Activated T-cell treated with anti-CD3 and anti-CD28 coated beads for 1 hour (primary cell): ENCODE results near the gene TGM3.

ENCODE experiments used
- DNase-seq: peaks from one replicate; pipeline ENCODE4 v3.0.0-alpha.2; 2020; ENCODE audit warnings: low read depth

TGM3 gene

DNA sequence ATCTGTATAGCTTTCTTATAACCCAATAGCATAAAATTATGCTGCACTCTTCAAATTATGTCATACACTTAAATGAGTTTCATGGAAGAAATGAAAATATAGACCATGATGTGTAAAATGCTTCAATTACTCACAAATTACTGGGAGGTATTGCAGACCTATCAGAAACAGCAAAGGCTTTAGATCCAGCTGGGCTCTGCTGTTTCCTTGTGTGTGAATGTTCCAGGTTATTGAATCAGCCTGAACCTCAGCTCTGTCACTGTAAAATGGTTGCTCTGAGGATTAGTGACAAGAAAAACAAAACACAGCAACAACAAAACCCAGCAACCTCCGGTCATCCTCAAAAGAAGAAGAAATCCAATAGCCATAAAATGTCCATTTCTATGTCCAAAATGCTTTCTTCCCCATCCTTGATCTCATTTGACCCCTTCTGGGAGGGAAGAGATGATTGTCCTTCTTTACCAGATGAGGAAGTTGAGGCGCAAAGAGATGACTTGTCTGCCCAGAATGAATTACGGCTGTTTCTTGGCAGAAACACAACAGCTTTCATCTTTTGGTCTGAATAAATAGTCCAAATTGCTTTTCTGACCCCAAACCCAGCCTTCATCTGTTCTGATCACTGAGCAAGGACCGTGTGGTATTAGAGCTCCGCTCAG, 42.7 kb downstream of the TGM3 start:
- DNase-seq, result no peak

DNA sequence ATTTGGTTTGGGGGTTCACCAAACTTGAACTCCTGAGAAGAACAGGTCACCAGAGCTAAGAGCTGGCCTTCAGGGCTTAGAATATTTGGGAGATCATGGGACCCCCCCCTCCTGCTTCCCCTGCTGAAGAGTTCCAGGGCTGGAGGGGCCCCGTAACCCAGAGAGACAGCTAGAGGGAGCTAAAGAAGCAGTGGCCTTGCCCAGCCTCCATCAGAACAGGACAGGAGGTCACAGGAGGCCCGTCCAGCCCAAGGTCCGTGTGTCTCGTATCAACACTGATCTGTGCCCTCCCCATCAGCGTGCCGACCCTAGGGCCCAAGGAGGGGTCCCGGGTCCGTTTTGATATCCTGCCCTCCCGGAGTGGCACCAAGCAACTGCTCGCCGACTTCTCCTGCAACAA, 44.3 kb downstream of the TGM3 start:
- no peak for DNase-seq

DNA sequence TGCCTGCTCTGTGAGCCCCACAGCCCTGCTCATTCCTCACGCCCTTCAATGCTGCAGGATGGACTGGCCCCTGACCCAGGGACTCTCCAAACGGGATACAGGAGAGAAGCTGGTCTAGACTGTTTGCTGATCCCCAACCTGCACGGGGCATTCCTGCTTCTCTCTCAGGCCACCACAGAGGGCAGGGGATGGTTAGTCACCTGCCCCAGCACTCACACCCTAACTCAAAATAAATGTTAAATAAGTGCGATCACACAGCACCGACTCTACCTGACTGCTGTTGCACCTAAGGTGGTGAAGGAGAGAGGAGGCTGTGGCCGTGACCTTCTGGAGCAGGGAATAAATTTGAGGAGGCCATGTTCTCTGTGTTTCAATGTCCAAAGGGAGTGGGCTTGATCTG, 45.0 kb downstream of the TGM3 start:
- DNase-seq, result no peak

DNA sequence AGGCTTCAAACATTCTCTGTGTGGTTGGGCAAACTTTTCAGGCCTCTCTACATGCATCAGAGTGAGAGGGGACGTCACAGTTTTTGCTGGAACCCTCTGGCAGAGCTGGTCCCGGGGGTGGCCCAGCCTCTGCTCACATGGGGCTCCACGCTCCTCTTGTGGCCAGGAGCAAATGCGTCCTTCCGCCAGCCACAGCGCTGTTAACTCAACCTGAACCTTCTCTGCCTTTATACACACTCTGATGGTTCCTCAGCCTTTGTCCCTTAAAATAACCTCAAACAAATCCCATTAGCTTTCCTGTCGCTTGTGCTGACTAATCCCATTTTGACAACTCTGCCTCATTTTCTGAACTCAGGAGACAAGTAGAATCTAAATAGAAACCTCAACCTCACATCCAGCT, 45.5 kb downstream of the TGM3 start:
- no peak for DNase-seq

DNA sequence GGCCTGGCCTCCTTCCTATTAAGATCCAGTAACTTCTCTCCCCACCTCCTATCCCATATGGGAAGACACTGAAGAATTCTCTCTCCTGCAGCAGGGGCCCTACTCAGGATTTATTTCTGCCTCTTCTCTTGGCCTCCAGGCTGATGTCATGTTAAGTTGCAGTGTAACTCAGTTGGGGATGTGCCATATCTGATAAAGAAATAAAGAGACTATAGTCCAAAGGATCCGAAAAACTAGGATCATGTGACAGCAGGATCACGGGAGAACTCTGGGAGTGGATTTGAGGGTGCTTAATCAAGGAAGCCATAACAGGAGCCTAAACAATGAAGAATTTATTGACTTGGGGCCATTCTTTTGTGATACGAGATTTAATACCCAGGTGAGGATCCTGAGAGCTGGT, 46.4 kb downstream of the TGM3 start:
- DNase-seq, result no peak

DNA sequence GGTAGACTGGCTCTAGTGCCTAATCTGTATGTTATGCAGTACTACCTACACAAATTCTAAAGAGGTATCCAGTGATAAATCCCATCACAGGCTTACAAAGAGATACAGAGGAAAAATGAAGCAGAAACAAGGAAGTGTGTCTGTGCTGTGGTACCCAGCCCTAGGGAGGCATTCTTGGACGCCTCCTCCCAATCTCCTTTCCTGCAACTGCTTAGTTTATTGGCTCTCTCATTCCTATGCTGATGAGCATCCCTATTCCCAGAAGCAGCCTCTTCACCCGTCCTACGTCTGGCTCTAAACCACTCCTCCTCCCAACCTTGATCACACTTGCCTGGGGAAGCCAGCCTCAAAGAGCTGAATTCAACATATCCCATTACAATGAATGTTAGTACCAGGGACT, 50.4 kb downstream of the TGM3 start:
- no peak for DNase-seq

DNA sequence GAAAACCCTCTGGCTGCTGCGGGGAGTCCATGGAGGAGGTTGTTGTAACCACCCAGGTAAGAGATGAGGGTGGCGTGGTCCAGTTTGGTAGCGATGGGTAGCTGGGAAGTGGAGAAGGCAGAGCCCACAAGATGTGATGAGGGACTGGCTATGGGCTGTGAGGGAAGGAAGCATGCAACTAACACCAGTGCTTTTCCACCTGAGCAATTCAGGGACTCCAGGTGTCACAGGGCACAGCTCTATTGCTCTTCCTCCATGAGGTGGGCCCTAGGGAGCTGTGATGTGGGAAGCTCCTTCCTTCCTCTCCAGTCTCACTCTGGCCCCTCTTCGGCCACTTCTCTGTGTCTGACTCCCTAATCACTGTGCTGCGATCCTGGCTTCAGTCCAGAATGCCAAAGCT, 52.5 kb downstream of the TGM3 start:
- no peak for DNase-seq

DNA sequence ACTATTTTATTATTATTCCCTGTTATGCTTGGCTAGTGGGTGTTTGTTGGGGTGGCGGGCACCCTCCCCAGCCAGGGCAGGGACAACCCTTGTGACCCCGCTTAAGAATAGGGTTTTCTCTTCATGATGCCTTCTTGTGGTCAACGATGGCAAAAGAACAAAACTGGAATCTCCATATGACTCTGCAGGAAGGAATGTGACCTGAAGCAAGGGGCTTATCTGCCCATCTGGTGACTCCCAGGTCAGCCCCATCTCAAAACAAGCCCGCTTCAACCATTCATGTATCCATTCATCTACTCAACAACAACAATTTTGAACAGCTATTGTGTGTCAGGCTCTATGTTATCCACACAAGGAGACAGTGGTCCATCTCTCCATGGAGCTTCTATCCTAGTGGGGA, 54.0 kb downstream of the TGM3 start:
- DNase-seq, result no peak

DNA sequence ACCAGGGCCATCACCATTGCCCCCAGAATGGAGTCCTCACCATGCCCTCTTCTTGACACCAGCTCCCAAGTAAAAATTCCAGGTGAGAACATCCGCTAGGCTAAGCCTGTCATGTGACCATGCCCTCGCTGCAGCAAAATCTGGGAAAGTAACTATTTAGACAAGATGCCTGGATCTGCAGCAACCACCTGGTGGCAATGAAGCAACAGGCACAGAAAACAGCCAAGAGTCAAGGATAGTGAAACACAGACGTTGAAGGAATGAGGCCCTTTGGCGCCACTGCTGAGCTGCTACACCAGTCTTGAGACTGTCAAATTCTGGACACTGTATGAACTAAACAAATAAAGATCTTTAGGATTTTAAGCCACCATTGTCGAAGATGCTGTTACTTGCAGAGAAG, 54.8 kb downstream of the TGM3 start:
- no peak for DNase-seq

DNA sequence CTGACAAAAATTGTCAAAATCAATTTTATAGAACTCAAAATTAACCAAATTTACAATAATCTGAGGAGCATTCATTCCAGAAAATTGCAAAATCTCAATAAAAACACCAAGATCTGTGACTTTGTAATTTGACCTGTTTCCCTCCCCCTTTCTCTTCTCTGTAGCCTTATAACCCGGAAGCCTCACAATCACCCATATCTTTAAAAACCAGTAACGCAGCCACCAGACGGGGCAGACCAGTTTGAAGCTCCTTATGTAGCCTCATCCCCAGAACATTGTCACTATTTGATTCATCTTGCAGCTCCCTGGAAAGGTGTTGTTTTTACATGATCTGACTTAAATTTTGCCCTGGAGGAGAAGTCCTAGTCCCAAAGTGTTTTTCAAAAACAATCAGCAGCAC, 57.4 kb downstream of the TGM3 start:
- no peak for DNase-seq

DNA sequence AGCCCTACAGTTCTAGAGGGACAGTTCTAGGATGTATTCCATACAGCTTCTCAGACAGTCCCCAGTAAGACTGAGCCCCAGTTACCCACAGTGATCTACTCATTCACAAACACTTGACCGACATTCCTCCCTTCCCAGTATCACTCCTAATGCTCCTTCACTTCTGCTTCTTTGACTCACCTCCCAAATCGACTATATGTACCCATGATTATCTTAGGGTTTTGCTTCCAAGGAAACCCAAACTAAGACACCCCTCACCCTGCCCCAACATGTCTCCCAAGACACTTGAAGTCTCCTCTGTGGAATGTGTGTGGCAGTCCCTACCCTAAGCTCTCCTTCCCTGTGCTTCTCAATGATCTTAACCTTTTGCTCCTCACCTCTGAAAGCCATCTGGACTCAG, 61.3 kb downstream of the TGM3 start:
- DNase-seq, result no peak

DNA sequence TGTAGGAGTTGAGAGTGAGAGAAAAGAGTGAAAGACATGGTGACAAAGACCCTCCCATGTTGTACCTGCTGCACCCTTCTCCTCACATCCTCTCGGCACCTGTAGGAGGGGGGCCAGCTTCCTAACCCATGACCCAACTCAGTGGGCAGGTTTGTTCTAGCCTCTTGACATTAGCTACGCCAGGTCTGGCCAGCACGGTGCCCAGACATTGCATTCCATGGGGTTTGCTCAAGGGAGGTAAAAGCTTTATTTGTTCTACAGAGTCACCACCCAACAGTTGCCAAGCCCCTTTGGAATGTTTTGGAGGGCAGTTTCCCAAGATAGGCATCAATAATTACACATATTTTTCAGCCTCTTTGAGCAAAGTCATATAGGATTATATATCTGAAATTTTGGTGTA, 62.2 kb downstream of the TGM3 start:
- DNase-seq, result no peak

DNA sequence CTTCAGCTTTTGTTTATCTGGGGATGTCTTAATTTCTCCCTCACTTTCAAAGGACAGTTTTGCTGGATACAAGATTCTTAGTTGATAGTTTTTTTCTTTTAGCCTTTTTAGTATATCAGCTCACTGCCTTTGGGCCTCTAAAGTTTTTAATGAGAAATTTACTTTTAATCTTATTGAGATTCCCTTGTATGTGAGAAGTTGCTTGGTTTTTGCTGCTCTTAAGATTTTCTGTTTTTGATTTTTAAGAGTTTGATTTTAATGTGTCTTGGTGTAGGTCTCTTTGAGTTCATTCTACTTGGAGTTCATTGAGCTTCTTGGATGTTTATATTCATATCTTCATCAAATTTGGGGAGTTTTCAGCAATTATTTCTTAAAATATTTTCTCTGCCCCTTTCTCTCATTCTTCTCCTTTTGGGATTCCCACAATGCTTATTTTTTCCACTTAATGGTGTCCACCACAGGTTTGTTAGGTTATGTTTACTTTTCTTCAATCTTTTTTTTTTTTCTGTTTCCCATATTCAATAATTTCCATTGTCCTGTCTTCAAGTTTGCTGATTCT, 65.3 kb downstream of the TGM3 start:
- no peak for DNase-seq

DNA sequence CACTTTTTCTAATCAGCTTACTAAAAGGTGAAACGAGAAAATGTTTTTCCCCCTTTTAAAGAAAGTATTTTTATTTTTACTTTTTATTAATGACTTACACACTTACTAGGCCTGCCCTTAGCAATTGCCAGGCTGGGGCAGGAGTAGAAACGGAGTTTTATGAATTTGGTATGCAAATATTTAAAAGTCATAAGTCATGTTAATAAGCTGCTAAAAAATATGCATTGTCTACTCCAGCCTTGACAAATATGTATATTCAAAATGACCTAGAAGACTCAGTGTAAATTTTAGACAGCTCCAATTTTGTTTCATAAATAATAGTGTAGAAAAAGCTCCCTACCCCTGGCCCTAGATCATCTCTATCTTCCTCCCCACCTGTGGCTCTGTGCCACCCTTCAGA, 67.4 kb downstream of the TGM3 start:
- DNase-seq, result no peak

DNA sequence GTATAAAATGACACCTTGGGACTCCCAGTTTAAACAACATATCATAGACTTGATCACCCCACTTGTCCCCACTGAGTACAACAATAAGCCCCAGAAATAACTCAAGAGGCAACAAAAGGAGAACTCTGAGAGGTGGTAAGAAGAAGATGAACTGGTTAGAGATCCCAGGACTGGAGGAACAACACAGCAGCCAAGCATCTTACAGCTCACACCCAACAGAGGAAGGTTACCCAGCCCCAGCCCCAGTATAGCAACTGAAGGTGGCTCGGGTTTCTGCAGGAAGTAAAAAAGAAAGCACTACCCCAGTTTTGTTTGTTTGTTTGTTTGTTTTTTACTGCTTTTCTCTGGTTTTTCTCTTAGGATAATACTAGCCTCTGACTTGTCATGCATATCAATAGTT, 67.8 kb downstream of the TGM3 start:
- no peak for DNase-seq

DNA sequence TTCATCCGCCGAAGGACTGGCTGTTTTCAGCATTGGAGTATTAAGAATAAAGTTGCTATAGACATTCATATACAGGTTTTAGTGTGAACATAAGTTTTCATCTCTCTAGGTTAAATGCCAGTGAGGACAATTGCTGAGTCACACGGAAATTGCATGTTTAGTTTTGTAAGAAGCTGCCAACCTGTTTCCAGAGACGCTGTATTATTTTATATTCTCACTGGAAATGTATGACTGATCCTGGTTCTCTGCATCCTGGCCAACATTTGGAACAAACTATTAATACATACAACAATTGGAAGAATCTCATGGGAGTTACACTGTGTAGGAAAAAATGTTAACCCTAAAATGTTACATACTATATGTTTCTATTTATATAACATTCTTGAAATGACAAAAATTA, 68.2 kb downstream of the TGM3 start:
- DNase-seq, result no peak

DNA sequence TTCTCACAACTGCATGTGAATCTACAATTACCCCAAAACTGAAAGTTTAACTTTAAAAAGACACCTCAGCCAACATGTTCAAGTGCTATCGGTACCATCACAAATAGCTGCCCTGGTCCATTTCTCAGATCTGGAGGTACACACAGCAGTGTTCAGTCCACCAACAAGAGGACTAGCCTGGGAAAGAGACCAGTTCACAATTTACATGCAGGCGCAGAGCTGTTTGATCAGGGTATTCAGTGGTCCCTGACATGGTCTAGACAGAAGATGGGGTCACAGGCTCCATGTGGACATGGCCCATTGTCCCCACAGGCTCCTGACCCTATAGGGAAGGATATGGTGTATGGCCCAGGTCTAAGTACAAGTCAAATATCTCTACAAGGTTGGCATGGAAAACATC, 69.3 kb downstream of the TGM3 start:
- no peak for DNase-seq

DNA sequence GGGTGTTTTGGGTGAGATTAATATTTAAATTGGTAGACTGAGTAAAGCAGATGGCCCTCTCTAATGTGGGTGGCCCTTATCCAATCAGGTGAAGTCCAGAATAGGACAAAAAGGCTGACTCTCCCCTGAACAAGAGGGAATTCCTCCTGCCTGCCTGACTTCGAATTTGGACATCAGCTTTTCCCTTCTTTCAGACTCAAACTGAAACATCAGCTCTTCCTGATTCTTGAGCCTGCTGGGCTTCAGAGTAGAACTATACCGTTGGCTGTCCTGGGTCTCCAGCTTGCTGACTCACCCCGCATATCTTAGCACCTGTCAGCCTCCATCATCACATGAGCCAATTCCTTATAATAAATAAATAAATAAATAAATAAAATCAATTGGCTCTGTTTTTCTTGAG, 69.9 kb downstream of the TGM3 start:
- DNase-seq, result no peak

DNA sequence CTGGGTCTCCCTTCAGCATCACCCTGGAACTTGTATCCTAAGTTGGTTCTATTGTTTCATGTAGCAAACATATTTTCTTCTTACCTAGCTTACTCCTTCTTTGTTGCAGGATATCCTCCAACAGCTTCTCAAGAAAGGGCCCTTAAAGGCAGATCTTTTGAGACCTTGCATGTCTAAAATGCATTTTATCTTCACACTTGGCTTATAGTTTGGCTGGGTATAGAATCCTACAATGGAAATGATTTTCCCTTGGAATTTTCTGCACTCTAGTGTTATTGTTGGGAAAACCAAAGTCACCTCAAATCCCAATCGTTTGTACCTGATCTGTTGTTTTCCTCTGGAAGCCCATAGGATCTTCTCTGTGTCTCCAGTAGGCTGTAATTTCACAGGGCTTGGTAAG, 72.8 kb downstream of the TGM3 start:
- DNase-seq, result no peak

DNA sequence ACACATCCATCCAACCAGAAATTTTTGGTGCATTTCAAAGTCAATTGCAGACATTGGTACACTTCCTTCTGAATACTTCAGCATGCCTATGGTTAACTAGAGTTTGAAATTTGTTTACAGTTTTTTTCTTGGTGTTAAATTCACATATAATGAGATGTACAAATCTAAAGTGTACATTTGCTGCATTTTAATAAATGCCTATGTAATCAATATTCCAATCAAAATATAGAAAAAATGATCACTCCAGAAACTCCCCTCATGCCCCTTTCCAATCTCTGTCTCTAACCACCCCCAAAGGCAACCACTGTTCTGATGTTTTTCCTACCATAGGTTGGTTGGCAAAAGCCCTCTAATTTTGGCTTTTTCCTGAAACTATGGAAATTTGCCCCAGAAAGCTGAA, 77.3 kb downstream of the TGM3 start:
- no peak for DNase-seq

DNA sequence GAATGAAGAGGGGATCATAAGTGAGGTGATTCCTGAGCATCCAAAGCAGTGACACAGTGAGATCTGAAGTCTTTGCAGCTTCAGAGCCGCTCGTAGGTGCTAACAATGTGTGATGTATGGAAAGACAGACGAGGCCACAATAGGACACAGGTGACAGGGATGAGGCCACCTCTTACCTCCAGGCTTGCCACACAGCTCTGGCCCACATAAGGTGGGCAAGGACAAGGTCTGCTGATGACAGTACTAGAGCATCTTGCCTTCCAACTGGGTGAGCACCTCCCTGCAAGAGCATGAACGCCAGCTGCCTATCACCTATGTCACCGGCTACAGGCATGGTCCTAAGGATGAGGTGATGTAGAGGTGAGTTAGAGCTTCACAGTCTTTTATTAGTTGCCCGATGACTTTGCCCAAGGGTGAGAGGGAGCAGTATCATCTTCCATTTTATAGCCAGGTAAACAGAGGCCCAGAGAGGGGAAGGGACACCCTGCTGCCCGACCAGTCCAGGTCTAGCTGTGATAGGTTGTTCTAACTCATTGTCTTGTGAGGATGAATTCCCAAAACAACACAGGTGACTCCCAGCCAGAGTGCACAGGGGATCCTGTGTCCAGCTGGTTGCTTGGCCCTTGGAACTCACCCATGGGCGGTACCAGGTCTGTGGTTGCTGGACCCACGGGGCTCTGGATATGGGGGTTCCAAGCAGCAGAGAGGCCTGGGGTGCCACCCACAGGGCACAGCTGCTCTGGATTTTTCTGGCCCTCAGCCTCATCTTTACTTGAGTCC, 78.7 kb downstream of the TGM3 start:
- no peak for DNase-seq

DNA sequence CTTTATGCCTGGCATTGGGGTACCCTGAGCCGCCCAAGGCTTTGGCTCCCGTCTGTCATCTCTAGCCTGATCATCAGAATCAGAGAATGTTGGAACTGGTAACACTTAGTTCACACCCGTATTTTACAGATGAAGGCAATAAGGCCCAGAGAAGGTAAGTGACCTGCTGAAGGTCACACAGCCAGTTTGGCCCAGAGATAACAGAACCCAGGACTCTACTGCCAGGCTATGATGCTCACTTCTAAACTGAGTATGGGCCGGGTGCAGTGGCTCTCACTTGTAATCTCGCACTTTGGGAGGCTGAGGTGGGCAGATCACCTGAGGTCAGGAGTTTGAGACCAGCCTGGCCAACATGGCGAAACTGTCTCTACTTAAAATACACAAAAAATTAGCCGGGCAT, 83.1 kb downstream of the TGM3 start:
- no peak for DNase-seq

DNA sequence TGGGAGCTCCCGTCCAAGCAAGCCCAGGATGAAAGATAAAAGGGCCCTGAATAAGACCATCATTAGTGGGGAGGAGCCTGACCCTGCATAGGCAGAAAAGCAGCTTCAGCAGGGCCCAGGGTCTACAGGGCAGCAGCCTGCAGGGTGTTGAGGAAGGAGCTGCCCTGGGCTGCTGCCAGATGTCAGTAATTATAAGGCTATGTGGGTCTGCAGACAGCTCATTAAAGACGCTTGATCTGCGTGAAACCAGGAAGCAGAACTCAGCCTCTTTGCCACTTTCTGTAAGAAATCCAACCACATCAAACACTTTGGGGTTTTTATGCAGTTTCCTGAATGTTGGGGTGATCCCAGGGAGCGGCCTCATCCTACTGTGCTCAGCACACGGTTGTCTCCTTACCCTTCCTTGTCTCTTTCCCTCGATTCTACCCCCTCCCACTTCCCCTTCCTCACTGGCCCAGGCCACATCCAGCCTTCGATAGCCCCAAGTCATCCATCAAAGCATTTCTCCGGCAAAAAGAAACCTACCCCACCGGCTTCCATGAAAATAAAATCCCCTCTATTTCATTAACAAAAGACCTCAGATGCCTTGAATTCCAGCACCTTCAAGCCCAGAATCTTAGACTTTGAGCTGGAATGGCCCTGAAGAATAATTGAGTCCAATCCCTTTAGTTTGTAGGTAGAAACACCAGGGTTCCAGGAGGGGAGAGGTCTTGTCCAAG, 83.9 kb downstream of the TGM3 start:
- DNase-seq, result no peak
